GM21737 (cell line): ENCODE results near the gene TDRD9.

Source experiments
- ATAC-seq: cut with Tn5 transposase; IDR thresholded peaks from one replicate; pipeline ENCODE4 v1.9.1; 2021; ENCODE audit warnings: mild to moderate bottlenecking, moderate library complexity; ENCODE audit not compliant: unreplicated experiment

TDRD9 gene

DNA sequence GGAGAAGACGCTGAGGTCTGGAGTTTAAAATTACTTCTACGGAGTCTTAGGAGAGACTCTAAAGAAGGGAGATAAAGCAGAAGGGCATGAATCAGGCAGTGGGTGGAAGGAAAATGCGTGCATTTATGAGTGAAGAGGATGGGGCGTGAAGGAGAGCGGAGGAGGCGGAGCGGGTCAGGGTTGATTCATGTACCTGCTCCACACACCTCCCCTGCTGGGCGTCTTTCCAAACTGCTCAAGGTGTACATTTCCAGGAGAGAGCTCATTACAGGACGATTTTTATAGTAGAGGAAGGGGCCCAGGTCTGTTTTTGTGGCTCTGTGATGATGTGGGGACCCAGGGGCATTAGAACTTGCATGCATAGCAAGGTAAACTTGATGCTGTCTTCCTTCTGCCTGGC lies 92.2 kb downstream of the TDRD9 start:
- ATAC-seq, result no peak

DNA sequence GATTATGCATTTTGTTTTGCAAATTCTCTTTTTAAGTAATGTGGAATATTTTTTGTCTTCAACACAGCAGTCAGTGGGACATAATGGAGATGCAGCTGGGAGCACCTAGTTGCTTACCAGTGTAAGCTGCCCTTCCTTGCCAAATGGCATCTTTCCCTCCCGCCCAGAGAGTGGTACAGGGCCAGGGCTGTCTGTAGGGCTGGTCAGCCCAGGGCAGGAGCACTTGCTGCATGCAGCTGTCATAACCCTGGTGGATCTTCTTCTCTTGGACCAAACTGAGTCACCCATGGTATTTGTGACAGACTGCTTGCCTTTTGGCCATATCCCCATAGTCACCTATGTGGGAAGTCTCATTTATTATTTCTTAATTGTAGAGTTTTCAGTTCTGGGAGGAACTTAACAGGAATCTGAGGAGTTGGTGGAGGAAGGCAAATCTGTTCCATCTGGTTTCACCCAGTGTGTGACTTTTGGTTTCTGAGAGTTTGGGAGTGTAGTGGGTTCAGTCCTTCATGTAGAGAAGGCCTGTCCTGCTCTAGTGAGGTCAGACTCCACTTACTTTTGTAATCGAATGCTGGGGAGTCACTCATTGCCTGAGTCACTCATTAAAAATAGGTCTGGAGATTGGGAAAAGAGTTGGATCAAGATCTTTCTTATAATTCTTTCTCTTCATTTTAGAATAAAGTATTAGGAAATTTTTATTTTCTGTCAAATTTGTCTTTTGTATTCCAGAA lies 95.2 kb downstream of the TDRD9 start:
- no peak for ATAC-seq

DNA sequence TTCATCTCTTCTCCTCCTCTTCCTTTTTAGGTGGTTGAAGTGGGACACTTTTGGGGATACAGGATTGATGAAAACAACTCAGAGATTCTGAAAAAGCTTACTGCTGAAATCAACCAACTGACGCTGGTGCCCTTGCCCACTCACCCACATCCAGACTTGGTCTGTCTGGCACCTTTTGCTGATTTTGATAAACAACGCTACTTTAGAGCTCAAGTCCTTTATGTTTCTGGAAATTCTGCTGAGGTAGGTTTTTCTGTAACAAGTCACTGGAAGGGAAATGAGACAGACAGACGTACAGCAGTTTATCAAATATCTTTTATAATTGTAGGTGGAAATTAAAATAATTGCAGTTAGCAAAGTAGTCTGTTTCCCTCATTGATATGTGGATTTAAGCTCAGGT lies 97.3 kb downstream of the TDRD9 start:
- no peak for ATAC-seq

DNA sequence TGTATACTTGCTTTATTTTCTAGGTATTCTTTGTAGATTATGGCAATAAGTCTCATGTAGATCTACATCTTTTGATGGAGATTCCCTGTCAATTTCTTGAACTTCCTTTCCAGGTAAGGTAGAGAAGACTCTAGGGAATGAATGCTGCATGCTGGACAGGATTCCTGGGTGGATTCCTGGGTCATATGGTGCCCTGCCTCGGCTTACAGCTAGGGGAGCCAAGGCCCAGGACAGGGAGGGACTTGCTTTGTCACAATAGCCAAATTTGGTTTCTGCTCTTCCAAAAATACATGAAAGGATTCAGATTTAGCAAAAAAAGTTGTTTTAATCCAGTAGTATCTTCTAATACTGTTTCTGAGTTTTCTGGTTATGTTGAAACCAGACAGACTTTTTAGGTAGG lies 97.8 kb downstream of the TDRD9 start:
- ATAC-seq, result no peak

- ATAC-seq, result no peak
Observed at GRCh38 chr14:104030958-104031357, 102.7 kb downstream of the TDRD9 start.

GRCh38 chr14:104031384-104031783 lies 103.1 kb downstream of the TDRD9 start:
- ATAC-seq, result no peak

DNA sequence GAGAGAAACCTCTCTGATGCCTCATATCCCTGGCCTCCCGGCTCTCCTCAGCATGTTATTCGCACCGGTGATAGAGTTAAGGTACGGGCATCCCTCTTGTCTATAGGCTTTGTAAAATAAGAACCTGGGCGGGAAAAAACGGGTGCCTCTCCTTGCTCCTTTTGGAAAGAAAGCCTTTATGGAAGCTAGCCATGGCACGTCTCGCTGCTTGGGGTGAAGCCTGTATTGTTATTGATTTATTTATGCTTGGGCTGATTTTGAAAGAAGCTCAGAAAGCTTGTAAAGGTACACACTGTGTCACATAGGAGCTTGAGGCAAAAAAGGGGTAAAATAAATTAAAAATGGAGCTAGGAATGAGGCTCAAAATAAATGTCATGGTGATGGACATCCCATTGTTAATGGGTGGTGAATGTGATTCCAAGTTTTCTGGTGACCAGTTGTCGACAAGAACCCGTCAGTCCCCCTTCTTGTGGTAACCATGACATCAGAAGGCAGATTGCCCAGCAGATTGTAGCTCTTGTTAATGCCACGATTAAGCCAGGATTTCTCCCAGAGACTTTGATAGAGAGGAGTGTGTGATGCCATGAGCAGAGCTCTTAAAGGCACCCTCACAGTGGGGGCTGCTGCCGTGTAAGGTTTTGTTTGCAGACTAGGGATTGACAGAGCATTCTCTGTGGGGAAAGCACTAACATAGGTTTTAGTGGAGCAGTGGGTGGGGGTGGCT lies 106.9 kb downstream of the TDRD9 start:
- ATAC-seq, result no peak

- ATAC-seq, result no peak
Observed at GRCh38 chr14:104036212-104036611, 108.0 kb downstream of the TDRD9 start.

DNA sequence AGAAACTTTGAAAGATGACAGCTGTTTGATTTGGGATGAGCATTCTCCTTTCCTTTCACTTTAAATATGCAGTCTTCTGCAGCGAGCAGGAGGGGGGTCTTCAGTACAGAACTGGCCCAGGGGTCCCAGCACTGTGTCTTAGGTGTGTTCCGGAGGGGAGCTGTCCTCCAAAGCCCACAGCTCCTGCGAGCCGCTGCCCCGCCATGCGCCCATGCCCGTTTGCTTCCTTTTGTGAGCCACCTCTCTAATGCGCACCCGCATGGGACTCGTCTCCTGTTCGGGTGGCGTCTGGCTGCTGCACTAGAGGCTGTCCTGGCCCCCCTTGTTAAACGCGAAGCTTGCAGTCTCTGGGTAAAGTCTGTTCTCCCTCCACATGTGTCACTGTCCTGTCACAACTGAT lies 108.8 kb downstream of the TDRD9 start:
- ATAC-seq, result no peak

- ATAC-seq, result no peak
Observed at GRCh38 chr14:104037903-104038302, 109.6 kb downstream of the TDRD9 start.

DNA sequence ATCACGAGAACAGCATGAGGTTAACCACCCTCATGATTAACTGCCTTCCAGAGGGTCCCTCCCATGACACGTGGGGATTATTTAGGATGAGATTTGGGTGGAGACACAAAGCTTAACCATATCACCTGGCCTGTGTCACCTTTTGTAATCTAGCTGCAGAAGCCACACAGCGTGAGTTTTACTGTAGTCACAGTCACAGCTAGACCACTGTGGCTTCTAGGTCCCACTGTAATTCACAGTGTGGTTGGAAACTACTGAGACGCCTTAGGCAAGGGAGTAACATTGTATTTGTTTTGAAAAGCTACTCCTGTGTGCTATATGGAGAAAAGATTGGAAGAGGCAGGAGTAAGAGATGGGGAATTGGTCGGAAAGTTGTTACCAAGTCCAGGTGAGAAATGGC lies 111.0 kb downstream of the TDRD9 start:
- no peak for ATAC-seq

GRCh38 chr14:104040539-104040938 lies 112.3 kb downstream of the TDRD9 start:
- no peak for ATAC-seq

GRCh38 chr14:104041430-104042104 lies 113.3 kb downstream of the TDRD9 start:
- ATAC-seq, result no peak

DNA sequence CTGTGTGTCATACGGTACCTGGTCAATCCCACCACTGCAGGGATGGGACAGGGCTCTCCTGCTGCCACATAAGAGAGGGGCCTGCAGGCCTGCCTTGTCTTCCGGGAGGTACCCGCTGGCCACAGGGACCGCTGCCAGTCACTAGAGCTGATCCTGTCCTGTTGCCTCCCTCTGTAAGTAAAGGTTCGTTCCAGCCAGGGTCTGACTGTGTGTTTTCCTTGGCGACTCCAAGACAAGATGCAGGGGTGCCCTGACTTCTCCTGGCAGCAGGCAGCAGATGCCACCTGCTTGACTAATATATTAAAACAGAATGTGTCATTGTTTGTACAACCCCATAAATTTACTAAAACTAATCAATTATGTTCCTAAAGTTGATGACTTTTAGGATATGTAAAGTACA lies 115.8 kb downstream of the TDRD9 start:
- ATAC-seq, result no peak

DNA sequence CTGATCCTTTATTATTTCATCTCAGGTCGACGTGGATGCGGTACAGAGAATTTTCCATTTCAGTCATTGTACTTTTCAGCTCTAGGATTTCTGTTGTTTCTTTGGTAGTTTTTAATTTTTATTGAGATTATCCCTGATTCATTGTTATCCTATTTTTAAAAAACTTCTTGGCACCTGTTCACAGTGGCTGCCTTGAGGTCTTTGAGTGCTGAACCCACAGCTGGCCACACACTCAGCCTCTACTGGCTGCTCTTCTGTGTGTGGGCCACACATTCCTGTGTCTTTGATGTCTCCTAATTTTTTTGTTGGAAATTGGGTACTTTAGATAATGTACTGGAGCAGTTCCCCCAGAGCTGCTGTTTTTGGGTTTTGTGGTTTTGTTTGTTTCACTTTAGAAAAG lies 119.5 kb downstream of the TDRD9 start:
- ATAC-seq, result no peak

GRCh38 chr14:104048758-104049507 lies 120.7 kb downstream of the TDRD9 start:
- ATAC-seq, result no peak

DNA sequence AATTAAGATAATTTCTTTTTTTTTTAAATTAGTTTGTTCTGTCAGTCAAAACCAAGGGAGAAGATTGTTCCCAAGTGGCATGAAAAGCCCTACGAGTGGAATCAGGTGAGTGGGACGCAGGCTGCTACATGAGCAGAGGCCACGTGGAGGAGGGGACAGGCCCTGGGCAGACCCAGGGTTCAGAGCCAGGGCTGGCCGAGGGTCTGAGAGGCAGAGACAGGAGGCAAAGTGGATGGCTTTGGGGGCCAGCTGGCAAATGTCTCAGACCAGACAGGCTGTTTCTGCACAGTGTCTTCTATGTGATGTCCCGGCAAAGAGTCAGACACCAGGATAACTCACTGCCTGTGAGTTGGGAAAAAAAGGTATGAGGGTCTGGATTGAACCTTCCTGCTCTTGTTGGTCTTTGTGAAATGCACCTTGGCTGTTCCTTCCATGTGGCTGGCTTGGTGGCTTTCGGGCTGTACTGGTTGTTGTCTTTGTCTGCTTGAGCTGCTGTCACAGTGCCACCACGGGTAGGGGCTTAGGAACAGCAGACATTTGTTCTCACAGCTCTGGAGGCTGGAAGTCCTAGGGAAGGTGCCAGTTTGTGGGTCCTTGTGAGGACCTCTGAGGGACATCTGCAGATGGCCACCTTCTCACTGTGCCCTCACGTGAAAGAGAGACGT lies 121.5 kb downstream of the TDRD9 start:
- no peak for ATAC-seq

- no peak for ATAC-seq
Observed at GRCh38 chr14:104051092-104051813, 123.0 kb downstream of the TDRD9 start.

GRCh38 chr14:104054222-104054905 lies 126.1 kb downstream of the TDRD9 start:
- ATAC-seq, result no peak

DNA sequence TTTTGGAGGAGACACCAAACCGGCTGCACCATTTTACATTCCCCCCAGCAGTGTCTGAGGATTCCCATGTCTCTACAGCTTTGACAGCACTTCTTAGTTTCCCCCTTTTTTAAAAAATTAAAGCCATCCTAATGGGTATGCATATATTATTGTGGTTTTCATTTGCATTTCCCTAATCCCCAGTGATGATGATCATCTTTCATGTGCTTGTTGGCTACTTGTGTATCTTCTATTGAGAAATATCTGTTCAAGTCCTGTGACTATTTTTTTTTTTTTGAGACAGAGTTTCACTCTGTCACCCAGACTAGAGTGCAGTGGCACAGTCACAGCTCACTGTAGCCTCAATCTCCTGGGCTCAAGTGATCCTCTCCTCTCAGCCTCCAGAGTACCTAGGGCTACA lies 134.0 kb downstream of the TDRD9 start:
- no peak for ATAC-seq
